ENCODE measurements around the gene PPP1R14C.

- TF ChIP-seq CTCF (conservative IDR thresholded peaks at IDR 0.05 in 1 of 2, IDR thresholded peaks at IDR 0.05 in 1 of 2; ENCODE audit: extremely low read depth in 1 of 2, insufficient read depth in 1 of 2, low read depth in 1 of 2, low read length in 2 of 2) (no peak), EZH2 (IDR thresholded peaks at IDR 0.05; ENCODE audit: borderline replicate concordance, low read length) (no peak)
Measured at GRCh38 chr6:150203871-150204545, 61.2 kb downstream of the PPP1R14C start.
